GM18498 (cell line): ENCODE measurements around the gene CRYZ.
"Not testable (repeated sequence)": the region's sequence is repeated elsewhere in the genome, so short reads cannot be mapped to it uniquely, and the experiment has no call there.

Experiments used
- ATAC-seq: cut with Tn5 transposase; IDR thresholded peaks from one replicate; pipeline ENCODE4 v1.9.1; 2021; ENCODE audit warnings: mild to moderate bottlenecking, moderate library complexity; ENCODE audit not compliant: unreplicated experiment

CRYZ gene, protein sequence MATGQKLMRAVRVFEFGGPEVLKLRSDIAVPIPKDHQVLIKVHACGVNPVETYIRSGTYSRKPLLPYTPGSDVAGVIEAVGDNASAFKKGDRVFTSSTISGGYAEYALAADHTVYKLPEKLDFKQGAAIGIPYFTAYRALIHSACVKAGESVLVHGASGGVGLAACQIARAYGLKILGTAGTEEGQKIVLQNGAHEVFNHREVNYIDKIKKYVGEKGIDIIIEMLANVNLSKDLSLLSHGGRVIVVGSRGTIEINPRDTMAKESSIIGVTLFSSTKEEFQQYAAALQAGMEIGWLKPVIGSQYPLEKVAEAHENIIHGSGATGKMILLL

DNA sequence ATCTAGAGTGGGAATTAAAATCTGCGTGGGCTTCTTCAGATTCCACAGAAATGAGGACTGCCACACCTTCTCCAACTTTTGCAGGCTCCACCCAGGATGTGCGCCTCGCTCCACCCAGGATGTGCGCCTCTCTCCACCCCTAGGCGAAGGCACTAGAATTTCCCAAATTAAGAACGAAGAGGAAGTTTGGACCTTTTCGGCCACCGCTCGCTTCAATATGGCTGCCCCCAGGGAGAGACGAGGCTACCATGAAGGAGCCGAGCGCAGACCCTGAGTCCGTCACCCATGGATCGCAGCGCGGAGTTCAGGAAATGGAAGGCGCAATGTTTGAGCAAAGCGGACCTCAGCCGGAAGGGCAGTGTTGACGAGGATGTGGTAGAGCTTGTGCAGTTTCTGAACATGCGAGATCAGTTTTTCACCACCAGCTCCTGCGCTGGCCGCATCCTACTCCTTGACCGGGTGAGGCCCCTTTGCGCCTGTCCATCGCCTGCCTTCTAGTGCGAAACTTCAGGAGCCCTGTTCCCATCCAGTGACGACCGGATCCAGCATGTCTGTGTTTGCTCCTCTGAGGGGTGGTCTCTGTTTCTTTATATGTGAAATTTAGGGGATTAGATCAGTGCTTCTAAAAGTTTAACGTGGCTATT, at the start of gene CRYZ, which contains the start of gene TYW3:
TSS of gene CRYZ (minus strand) at position 91 of the 644 bp plus-strand sequence. CDS start 8,229 bp downstream, outside the sequence.
TSS of gene TYW3 (plus strand) at position 193 of the 644 bp plus-strand sequence. CDS start at position 286, 93 bp downstream.
- peak; percentile 77 for ATAC-seq

DNA sequence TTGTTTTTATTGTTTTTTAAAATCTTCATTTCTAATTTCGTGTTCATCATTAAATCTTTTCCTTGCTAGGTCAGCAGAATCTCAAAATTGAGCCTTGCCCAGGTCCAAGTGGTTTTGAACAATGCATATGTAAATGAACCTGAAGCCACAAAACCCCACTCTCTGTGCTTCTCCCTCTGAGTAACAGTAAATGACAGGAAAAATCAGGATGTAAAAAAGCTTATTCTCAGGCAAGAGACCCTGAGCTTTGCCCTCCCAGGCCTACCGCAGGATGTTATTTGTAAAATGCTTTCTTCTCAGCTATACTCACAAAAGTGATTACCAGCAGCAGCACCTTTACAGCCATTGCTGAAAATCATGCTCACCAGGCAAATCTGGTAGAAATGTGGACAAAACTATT, 47.7 kb upstream of the CRYZ start:
- no peak for ATAC-seq

DNA sequence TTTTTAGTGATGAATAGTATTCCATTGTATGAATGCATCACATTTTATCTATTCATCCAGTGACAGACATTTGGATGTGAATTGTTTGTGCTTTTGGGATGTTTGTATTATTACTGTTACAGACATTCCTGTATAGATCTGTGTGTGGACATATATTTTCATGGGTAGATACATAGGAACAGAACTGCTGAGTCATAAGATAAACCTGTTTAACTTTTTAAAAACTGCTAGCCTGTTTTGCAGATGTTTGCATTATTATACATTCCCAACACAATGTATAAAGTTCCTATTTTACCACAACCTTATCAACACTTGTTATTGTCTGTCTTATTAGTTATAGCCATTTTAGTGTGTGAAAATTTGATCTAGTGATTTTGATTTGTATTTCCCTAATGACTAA, 46.9 kb upstream of the CRYZ start:
- ATAC-seq: no peak

DNA sequence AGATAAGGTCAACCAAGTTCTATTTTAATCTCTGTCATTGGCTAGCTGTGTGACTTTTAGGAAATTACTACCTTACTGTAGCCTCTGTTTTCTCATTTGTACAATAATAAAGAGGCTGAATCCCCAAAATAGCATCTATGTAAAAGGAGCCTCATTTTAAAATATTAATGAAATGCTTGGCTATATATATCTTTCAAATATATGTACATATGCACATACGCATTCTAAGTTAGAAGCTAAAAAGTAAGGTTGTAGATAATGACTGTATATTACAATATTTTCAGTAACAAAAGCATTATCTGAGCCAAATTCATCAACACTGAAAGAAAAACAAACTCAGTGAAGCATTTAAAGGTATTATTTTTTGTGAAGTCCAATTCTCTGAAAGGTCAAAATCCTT, 44.7 kb upstream of the CRYZ start:
- ATAC-seq: no peak

DNA sequence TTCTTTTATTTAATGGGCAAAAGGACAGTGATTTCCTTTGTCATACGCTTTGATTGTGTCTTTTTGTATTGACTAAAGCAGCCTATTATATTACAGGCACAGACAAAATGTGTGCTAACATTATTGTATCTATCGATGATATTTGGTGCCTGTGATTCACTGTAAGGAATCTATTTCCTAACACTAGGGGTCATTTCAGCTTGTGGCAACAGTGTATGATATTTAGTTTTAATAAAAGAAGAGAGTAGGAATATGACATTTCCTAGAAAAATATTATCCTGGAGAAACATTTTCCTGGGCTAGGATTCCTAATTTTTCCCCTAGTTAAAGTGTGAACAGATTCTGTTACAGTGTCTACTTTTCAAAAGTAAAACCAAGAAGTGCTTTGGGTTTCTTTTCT, 42.9 kb upstream of the CRYZ start:
- ATAC-seq: no peak

DNA sequence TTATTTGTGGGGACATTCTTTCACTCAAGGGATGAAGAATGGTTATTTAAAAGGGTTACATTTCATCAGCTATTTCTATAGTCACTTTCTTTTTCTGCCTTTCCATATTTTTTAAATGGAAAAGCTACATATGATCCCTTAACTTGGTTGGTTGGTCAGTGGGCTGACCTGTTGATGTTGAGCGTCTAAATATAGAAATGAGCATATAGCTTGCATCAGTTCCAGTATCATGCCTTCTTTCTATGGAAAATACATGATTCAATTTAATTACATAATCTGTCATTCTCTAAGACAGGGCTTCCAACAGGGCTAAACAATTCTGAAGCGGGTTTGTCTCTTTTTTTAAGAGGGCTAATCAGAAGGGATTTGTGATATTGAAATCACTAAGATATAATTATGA, 40.7 kb upstream of the CRYZ start:
- ATAC-seq: no peak

DNA sequence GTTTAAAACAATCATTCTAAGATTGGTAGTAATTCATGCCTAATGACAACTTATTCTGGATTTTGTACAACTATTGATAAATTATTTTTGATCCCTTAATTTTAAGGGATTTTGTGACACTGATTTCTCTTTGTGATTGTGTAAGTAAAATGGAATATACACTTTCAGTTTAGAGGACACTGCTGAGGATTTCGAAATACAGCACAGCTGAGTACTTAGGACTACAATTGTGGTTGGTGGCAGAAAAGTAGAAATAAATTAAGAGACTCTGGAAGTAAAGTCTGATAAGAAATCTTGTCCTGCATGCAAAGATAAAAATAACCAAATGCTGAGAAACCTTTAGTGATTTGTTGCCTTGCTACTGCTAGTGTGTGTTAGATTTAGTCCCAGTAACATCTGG, 40.1 kb upstream of the CRYZ start:
- no peak for ATAC-seq

DNA sequence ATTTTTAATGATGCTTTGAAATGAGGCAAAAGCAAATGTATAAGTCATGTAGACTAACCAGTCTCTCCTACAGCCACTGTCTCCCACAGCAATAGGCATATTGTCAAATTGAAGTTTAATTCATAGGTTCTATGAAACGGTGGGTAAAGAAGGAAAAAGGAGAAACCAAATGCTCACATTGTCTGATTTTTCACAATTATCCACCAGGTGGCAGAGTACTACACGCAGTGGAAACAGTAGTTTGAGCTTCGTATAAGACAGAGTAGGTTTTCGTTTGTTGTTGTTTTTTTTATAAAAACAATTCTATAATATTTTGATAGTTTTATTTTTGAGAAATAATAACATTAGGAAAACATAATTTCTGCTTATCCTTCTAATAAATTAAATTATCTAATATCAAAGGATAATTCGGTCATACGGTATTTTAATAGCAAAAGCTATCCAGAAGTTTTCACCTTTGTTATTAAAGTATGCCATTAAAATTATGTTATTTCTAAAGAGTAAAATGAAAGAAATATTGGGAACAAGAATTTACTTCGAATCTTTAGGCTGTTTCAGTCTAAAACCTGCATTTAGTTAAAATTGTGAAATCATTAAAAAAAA, 39.2 kb upstream of the CRYZ start:
- peak; percentile 72 for ATAC-seq

DNA sequence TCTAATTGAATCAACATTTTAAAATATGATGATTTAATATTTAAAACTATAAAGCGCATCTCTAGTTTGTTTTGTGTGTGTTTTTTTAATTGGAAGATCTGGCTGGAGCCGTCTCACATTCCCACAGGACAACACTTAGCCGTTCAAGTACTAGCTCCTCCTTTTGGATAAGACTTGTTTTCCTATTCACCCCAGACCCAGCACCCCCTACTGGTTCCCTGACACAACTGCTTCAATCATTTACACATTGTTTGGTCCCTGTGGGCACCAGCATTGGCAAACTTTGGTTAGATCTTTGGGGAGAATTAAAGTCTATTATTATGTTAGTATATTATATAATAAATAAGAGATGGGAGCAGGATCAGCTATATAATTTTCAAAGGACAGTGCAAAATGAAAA, 34.6 kb upstream of the CRYZ start:
- peak; percentile 43 for ATAC-seq

DNA sequence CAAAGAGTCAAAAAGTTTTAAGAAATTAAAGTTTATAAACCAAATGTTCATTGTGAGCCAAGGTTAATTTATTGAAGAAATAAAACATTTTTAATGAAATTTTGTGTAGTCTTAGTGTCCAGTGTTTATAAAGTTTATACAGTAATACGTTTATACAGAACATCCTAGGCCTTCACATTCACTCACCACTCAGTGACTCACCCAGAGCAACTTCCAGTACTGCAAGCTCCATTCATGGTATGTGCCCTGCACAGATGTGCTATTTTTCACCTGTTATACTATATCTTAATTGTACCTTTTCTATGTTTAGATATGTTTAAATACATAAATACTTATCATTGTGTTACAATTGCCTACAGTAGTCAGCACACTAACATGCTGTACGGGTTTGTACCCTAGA, 33.7 kb upstream of the CRYZ start:
- no peak for ATAC-seq

DNA sequence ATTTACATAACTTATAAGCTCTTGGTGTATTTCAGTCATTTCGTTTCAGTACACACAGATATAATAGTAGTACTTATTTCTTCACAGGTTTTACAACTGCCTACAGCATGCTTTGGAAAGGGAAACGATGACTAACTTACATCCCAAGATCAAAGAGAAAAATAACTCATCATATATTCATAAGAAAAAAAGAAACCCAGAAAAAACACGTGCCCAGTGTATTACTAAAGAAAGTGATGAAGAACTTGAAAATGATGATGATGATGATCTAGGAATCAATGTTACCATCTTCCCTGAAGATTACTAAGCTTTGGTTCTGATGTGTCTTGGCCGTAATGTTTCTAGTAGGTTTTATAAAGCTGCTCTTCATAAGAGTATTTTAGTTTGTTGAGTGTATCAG, 31.0 kb upstream of the CRYZ start:
- ATAC-seq: no peak

DNA sequence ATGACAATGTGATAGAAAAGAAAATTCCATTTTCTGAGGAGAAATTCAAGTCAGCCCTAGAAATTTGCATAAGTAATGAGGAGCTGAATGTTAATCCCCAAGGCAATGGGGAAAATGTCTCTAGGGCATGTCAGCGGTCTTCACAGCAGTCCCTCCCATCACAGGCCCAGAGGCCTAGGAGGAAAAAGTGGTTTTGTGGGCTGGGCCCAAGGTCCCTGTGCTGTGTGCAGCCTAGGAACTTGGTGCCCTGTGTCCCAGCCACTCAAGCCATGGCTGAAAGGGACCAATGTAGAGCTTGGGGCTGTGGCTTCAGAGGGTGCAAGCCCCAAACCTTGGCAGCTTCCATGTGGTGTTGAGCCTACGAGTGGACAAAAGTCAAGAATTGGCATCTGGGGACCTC, 23.8 kb upstream of the CRYZ start:
- ATAC-seq: not testable (repeated sequence)

DNA sequence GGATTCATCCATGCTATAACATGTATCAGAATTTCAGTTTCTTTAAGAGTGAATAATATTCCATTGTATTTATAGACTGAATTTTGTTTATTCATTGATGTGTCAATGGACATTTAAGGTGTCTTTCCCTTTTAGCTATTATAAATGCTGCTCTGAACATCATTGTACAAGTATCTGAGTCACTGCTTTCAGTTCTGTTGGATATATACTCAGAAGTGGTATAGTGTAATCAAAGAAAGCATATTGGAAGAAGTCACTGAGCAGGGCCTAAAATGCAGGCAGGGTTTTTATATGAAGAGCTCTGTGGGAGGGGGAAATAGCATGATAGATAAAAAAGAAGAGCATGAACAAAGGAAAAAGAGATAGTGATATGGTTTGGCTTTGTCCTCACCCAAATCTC, 22.6 kb upstream of the CRYZ start:
- ATAC-seq: no peak

DNA sequence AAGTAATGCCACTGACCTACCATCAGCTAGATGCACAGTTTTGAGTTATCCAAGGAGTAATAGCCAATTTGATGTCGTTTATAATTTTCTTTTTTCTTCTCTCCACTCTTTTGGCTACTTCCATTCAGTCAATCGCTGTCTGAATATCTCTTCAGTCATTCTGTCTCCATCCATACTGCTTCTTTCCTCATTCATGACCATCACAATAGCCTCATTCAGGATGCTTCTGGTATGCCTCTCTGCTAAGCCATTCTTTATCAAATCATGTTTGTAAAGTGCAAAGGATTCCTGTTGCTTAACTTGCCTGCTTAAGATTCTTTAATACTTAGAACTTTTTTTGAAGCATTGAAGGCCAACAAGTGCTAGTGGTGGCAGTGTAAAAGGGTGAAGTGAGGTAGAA, 20.3 kb upstream of the CRYZ start:
- no peak for ATAC-seq

DNA sequence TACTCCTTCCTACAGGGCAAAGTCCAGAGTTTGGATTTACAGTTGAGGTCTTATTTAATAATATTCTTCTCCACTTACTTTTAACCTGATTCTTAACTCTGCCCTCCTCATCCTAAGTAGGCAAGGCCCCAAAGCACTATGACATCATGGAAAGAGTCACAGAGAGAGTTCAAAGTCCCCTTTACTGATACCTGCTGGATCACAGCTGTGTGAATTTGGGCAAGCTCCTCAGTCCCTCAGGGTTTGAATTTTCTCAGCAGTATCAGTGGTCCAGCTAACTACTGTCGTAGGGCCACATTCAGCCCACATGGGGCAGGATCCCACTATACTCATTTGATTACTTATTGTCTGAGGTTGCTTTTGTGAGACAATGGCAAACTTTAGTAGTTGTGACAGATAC, 16.1 kb upstream of the CRYZ start:
- ATAC-seq: peak; percentile 74

DNA sequence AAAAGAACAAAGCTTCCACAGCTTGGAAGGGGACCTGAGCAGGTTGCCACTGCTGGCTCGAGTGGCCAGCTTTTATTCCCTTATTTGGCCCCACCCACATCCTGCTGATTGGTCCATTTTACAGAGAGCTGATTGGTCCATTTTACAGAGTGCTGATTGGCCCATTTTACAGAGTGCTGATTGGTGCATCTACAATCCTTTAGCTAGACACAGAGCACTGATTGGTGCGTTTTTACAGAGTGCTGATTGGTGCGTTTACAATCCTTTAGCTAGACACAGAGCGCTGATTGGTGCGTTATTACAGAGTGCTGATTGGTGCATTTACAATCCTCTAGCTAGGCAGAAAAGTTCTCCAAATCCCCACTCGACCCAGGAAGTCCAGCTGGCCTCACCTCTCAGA, 12.4 kb upstream of the CRYZ start:
- not testable (repeated sequence) for ATAC-seq

DNA sequence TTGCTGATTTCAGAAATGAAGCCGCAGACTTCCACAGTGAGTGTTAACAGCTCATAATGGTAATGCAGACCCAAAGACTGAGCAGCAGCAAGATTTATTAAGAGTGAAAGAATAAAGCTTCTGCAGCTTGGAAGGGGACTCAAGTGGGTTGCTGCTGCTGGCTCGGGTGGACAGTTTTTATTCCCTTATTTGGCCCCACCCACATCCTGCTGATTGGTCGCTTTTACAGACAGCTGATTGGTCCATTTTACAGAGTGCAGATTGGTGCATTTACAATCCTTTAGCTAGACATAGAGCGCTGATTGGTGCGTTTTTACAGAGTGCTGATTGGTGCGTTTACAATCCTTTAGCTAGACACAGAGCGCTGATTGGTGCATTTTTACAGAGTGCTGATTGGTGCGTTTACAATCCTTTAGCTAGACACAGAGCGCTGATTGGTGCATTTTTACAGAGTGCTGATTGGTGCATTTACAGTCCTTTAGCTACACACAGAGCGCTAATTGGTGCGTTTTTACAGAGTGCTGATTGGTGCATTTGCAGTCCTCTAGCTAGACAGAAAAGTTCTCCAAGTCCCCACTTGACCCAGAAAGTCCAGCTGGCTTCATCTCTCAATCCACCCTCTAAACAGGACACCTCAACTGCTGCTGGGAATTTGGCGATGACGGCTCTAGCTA, 7.6 kb upstream of the CRYZ start:
- ATAC-seq: not testable (repeated sequence)

DNA sequence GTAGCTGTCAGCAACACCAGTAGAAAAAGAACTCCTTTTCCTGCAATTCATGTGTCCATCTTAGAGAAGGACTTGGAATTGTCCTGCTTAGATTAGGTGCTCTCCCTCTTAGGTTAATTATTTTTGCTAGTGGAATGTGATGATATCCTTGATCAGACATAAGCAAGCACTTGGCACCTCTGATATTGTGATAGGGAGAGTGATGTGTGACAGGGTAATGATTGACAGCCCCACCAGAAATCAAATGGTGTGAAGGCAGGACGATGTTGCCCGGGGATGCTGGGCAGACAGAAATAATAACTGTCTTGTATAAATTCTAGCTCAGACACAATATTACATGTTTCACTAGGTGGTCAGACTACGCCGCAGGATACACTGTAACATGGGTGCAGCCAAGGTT, 4.5 kb upstream of the CRYZ start:
- ATAC-seq: no peak

DNA sequence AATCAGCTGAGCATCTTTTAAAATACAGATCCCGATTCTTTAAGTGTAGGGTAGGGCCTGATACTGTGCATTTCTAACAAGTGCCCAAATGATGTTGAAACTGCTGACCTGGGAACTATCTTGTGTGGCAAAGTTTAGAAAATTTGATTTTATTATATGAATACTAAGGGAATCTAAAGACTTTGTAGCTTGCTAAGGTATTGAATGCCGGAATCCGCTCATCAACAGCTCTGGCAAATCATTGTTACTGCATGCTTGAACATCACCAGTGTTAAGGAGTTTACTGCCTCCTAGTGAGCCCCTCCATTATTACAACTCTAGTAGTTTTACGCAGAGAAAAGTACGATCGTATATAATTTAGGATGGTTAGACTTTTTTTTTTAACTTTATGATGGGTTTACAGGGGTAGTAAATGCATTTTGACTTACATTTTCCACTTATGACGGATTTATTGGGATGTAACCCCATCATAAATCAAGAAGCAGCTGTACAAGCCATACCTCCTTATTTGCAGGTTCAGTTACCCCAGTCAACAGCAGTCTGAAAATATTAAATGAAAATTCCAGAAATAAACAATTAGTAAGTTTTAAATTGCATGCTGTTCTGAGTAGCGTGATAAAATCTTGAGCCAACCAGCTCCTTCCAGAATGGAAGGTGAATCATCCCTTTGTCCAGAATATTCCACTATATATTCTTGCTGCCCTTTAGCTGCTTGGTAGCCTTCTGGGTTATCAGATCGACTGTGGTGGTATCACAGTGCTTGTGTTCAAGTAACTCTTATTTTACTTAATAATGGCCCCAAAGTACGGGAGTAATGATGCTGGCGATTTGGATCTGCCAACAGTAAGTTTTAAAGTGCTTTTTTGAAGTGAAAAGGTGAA, 994 bp upstream of the CRYZ start:
- peak; percentile 60 for ATAC-seq

DNA sequence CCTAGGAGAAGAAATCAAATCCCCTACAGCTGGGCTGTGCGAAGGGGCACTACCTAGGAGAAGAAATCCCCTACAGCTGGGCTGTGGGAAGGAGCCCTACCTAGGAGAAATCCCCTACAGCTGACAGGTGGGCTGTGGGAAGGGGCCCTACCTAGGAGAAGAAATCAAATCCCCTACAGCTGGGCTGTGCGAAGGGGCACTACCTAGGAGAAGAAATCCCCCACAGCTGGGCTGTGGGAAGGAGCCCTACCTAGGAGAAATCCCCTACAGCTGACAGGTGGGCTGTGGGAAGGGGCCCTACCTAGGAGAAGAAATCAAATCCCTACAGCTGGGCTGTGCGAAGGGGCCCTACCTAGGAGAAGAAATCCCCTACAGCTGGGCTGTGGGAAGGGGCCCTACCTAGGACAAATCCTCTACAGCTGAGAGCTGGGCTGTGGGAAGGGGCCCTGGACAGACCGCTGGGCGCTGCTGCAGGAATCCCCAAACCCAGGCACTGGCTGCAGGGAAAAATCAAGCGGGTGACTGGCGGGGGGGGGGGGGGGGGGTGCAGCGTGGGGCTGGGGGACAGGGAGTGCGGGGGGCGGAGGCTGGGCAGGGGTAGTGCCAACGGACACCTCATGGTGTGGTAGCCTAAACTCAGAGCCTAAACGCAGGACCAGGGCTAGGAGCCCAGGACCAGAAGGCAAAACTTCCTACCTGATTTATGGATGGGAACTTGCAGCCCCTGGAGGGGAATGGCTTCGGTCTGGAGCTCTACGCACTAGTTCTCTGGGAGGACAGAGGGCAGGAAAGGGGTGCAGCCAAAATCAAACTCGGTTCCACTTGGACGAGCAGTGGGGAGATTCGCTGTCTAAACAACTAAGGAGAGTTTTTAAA, 541 bp downstream of the CRYZ start:
- ATAC-seq: peak; percentile 21
